Epithelial cell of esophagus (primary cell): ENCODE measurements around the gene TMEM41B.

Experiments used
- DNase-seq: peaks from one replicate; pipeline ENCODE4 v3.0.0; 2010; ENCODE audit warnings: low read depth
- H3K4me3 ChIP-seq: 2 replicates; pipeline ENCODE4 v1.5.1; 2011; ENCODE audit warnings: mild to moderate bottlenecking, low read length, control low read depth
- CTCF ChIP-seq: IDR thresholded peaks from 2 replicates; pipeline ENCODE4 v1.5.1; 2011; ENCODE audit warnings: low read depth, mild to moderate bottlenecking, low read length, control low read depth, inconsistent platforms; ENCODE audit not compliant: insufficient read depth; ENCODE audit errors: missing control alignments

The TMEM41B gene

GRCh38 chr11:9316334-9316733, 1.9 kb upstream of the TMEM41B start:
- no peak for TF ChIP-seq CTCF
- no peak overlapping the region for H3K4me3 ChIP-seq
- DNase-seq, result no peak

- DNase-seq, result peak; percentile 19
- peak overlapping the region; percentile 77 for H3K4me3 ChIP-seq
- no peak for TF ChIP-seq CTCF
Measured at GRCh38 chr11:9315078-9315688, 790 bp upstream of the TMEM41B start.

- peak overlapping the region; percentile 77 for H3K4me3 ChIP-seq
- peak; percentile 36 for DNase-seq
- no peak for TF ChIP-seq CTCF
Measured at GRCh38 chr11:9313648-9314290, 624 bp downstream of the TMEM41B start.

GRCh38 chr11:9310485-9311090, 3.8 kb downstream of the TMEM41B start:
- no peak for DNase-seq
- no peak for TF ChIP-seq CTCF
- no peak overlapping the region for H3K4me3 ChIP-seq

- no peak for TF ChIP-seq CTCF
- no peak for DNase-seq
- no peak overlapping the region for H3K4me3 ChIP-seq
Measured at GRCh38 chr11:9304178-9304577, 10.2 kb downstream of the TMEM41B start.

GRCh38 chr11:9302448-9302847, 11.9 kb downstream of the TMEM41B start:
- DNase-seq, result no peak
- no peak for TF ChIP-seq CTCF
- no peak overlapping the region for H3K4me3 ChIP-seq
